ENCODE results near the gene ACSS2.
"Not testable (repeated sequence)": the region's sequence is repeated elsewhere in the genome, so short reads cannot be mapped to it uniquely, and the experiment has no call there.

Gene ACSS2

DNA sequence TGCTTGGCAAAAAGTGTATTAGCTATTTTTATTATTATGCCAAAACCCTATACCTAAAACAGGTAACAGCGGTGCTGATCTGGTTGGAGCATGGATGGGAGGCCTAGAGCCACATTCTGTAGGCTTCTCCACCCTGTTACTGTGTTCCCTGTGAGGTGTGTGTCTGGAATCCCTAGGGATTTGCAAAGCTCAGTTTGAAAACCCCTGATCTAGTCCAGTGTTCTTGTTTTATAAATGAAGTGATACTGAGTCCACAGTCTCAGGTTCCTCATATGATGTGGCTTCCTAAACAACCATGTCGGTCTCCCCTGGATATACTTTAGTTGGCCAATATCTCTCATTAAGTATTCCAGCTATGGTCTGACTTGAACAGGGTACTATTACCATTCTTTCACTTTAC is 16.3 kb downstream of the ACSS2 start:
- Histone ChIP-seq H3K4me3 (ENCODE audit: low read depth in 1 of 2, low read length in 2 of 2) (no peak overlapping the region), H3K27me3 (ENCODE audit: low read depth, low read length) (no peaks in the 10 kb centered on the region), H3K9me3 (ENCODE audit: control insufficient read depth in 1 of 2, low read length in 2 of 2) (no peaks in the 10 kb centered on the region), H3K4me1 (ENCODE audit: control insufficient read depth in 1 of 2, insufficient read depth in 2 of 2, low read length in 2 of 2) (peaks cover 0 to 13% of the 10 kb centered on the region in 2 donors), H3K27ac (ENCODE audit: low read length) (no peak overlapping the region), H3K36me3 (ENCODE audit: control insufficient read depth in 1 of 2, insufficient read depth in 2 of 2, low read length in 2 of 2) (peaks cover 0 to 5% of the 10 kb centered on the region in 2 donors)

GRCh38 chr20:34894723-34895122 is 18.3 kb downstream of the ACSS2 start:
- Histone ChIP-seq H3K4me1 (ENCODE audit: control insufficient read depth in 1 of 2, insufficient read depth in 2 of 2, low read length in 2 of 2) (peaks cover 0 to 13% of the 10 kb centered on the region in 2 donors), H3K9me3 (ENCODE audit: control insufficient read depth in 1 of 2, low read length in 2 of 2) (no peaks in the 10 kb centered on the region), H3K36me3 (ENCODE audit: control insufficient read depth in 1 of 2, insufficient read depth in 2 of 2, low read length in 2 of 2) (no peaks in the 10 kb centered on the region), H3K4me3 (ENCODE audit: low read depth in 1 of 2, low read length in 2 of 2) (no peak overlapping the region), H3K27ac (ENCODE audit: low read length) (no peak overlapping the region), H3K27me3 (ENCODE audit: low read depth, low read length) (no peaks in the 10 kb centered on the region)

- Histone ChIP-seq H3K4me3 (ENCODE audit: low read depth in 1 of 2, low read length in 2 of 2) (no peak overlapping the region), H3K4me1 (ENCODE audit: control insufficient read depth in 1 of 2, insufficient read depth in 2 of 2, low read length in 2 of 2) (peaks cover 0 to 13% of the 10 kb centered on the region in 2 donors), H3K36me3 (ENCODE audit: control insufficient read depth in 1 of 2, insufficient read depth in 2 of 2, low read length in 2 of 2) (no peaks in the 10 kb centered on the region), H3K27ac (ENCODE audit: low read length) (no peak overlapping the region), H3K9me3 (ENCODE audit: control insufficient read depth in 1 of 2, low read length in 2 of 2) (no peaks in the 10 kb centered on the region), H3K27me3 (ENCODE audit: low read depth, low read length) (no peaks in the 10 kb centered on the region)
Measured at GRCh38 chr20:34895465-34895864, 19.1 kb downstream of the ACSS2 start.

DNA sequence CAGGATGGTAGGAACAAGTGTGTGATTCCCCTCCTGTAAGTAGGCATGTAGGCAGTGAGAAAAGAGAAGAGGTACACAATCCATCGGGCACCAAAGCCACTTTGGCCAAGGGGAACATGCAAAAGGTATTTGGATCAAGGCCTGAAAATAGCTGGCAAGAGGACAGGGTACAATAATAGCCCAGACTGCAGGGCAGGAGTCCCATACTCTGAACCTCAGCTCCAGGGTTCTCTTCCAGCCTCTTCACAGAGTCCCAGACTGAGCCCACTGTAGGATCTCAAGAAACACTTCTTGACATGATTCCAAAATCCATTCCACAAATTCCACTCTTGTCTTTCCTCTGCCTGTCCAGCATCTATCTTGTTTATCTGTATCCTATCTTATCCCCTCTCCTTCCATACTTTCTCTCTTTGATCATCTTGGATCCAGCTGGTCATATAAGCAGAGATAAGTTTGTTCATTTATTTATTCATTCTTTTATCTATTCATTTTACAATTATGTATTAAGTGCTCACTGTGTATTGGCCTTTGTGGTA is 19.7 kb downstream of the ACSS2 start:
- no peak overlapping the region for H3K27ac ChIP-seq (ENCODE audit: low read length)
- H3K4me3 ChIP-seq (ENCODE audit: low read depth in 1 of 2, low read length in 2 of 2): no peak overlapping the region
- H3K36me3 ChIP-seq (ENCODE audit: control insufficient read depth in 1 of 2, insufficient read depth in 2 of 2, low read length in 2 of 2): peaks cover 0 to under 1% of the 10 kb centered on the region in 2 donors
- H3K4me1 ChIP-seq (ENCODE audit: control insufficient read depth in 1 of 2, insufficient read depth in 2 of 2, low read length in 2 of 2): peaks cover 0 to 13% of the 10 kb centered on the region in 2 donors
- H3K9me3 ChIP-seq (ENCODE audit: control insufficient read depth in 1 of 2, low read length in 2 of 2): no peaks in the 10 kb centered on the region
- no peaks in the 10 kb centered on the region for H3K27me3 ChIP-seq (ENCODE audit: low read depth, low read length)

- H3K27ac ChIP-seq (ENCODE audit: low read length); H3K9me3 ChIP-seq (ENCODE audit: control insufficient read depth in 1 of 2, low read length in 2 of 2); H3K4me3 ChIP-seq (ENCODE audit: low read depth in 1 of 2, low read length in 2 of 2); H3K36me3 ChIP-seq (ENCODE audit: control insufficient read depth in 1 of 2, insufficient read depth in 2 of 2, low read length in 2 of 2); H3K27me3 ChIP-seq (ENCODE audit: low read depth, low read length): not testable (repeated sequence)
- peaks cover 0 to 13% of the 10 kb centered on the region in 2 donors for H3K4me1 ChIP-seq (ENCODE audit: control insufficient read depth in 1 of 2, insufficient read depth in 2 of 2, low read length in 2 of 2)
Measured at GRCh38 chr20:34898129-34898528, 21.7 kb downstream of the ACSS2 start.

GRCh38 chr20:34898731-34899130 is 22.3 kb downstream of the ACSS2 start:
- not testable (repeated sequence) for H3K27me3 ChIP-seq (ENCODE audit: low read depth, low read length); H3K27ac ChIP-seq (ENCODE audit: low read length); H3K36me3 ChIP-seq (ENCODE audit: control insufficient read depth in 1 of 2, insufficient read depth in 2 of 2, low read length in 2 of 2); H3K9me3 ChIP-seq (ENCODE audit: control insufficient read depth in 1 of 2, low read length in 2 of 2); H3K4me3 ChIP-seq (ENCODE audit: low read depth in 1 of 2, low read length in 2 of 2)
- H3K4me1 ChIP-seq (ENCODE audit: control insufficient read depth in 1 of 2, insufficient read depth in 2 of 2, low read length in 2 of 2): peaks cover 4 to 13% of the 10 kb centered on the region in 2 donors

DNA sequence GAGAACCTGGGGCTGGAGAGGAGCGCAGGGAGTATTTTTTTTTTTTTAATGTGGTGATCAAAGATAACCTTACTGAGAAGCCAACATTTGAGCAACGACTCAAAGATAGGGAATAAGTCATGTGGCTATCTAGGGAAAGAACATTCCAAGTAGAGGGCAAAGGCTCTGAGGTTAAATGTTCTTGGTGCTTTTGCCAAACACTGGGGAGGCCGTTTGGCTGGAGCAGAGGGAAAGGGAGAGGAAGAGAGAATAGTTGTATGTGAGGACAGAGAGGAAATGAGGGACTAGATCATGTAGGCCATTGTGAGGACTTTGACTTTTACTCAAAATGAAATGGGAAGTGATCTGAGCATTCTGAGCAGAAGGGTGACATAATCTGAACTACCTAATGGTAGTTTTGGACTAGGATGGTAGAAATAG is 27.8 kb downstream of the ACSS2 start:
- no peak overlapping the region for H3K27ac ChIP-seq (ENCODE audit: low read length)

DNA sequence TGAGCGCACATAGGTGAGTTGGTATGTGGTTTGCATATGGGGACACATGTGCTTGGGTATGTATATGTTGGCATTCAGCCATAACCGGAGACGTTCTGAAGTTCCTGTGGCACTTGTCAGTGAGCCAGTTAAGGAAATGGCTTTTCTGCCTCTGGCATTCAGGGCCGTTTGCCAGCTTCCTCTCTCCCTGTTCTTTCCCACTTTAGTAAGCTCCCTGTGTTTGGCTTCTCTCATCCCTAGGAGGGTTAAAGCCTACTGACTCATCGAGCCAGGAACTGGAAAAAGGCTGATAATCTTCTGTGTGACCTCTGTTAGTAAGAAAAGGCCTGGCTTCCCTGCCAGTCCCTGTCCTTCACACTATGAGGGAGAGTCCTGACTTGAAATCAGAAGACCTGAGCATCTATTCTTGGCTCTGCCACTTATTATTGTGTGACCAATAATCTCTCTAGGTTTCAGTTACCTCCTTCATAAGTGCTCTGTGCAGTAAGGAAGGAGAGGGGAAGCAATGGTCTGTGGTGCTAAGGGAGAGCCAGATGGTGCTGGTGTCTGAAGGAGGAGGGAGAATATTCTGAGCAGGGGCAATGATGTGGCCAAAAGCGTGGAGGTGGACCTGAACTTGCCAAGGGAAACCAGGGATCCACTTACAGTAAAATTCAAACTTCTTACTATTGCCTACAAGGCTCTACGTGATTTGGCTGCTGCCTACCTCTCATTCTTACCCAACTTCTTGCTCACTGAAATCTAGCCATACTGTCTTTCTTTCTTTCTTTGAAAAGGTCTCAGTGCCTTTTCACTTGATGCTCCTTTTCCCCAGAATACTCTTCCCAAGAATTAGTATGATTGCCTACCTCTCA is 31.4 kb downstream of the ACSS2 start:
- Histone ChIP-seq H3K36me3 (ENCODE audit: control insufficient read depth in 1 of 2, insufficient read depth in 2 of 2, low read length in 2 of 2) (no peaks in the 10 kb centered on the region), H3K4me1 (ENCODE audit: control insufficient read depth in 1 of 2, insufficient read depth in 2 of 2, low read length in 2 of 2) (peaks cover 13 to 15% of the 10 kb centered on the region in 2 donors), H3K27me3 (ENCODE audit: low read depth, low read length) (no peaks in the 10 kb centered on the region), H3K4me3 (ENCODE audit: low read depth in 1 of 2, low read length in 2 of 2) (no peak overlapping the region), H3K27ac (ENCODE audit: low read length) (peak overlapping the region; percentile 89), H3K9me3 (ENCODE audit: control insufficient read depth in 1 of 2, low read length in 2 of 2) (no peaks in the 10 kb centered on the region)

More for the DNA sequence above, 27.8 kb downstream of the ACSS2 start:
- H3K36me3 ChIP-seq (ENCODE audit: control insufficient read depth in 1 of 2, insufficient read depth in 2 of 2, low read length in 2 of 2): peaks cover 0 to 5% of the 10 kb centered on the region in 2 donors
- peaks cover 13 to 15% of the 10 kb centered on the region in 2 donors for H3K4me1 ChIP-seq (ENCODE audit: control insufficient read depth in 1 of 2, insufficient read depth in 2 of 2, low read length in 2 of 2)
- no peak overlapping the region for H3K4me3 ChIP-seq (ENCODE audit: low read depth in 1 of 2, low read length in 2 of 2)
- no peaks in the 10 kb centered on the region for H3K27me3 ChIP-seq (ENCODE audit: low read depth, low read length)
- no peaks in the 10 kb centered on the region for H3K9me3 ChIP-seq (ENCODE audit: control insufficient read depth in 1 of 2, low read length in 2 of 2)

GRCh38 chr20:34915131-34915530 is 38.7 kb downstream of the ACSS2 start:
- H3K4me1 ChIP-seq (ENCODE audit: control insufficient read depth in 1 of 2, insufficient read depth in 2 of 2, low read length in 2 of 2): no peaks in the 10 kb centered on the region
- H3K4me3 ChIP-seq (ENCODE audit: low read depth in 1 of 2, low read length in 2 of 2): no peak overlapping the region
- no peaks in the 10 kb centered on the region for H3K27me3 ChIP-seq (ENCODE audit: low read depth, low read length)
- H3K27ac ChIP-seq (ENCODE audit: low read length): peak overlapping the region; percentile 12
- no peaks in the 10 kb centered on the region for H3K9me3 ChIP-seq (ENCODE audit: control insufficient read depth in 1 of 2, low read length in 2 of 2)
- peaks cover 11 to 16% of the 10 kb centered on the region in 2 donors for H3K36me3 ChIP-seq (ENCODE audit: control insufficient read depth in 1 of 2, insufficient read depth in 2 of 2, low read length in 2 of 2)

DNA sequence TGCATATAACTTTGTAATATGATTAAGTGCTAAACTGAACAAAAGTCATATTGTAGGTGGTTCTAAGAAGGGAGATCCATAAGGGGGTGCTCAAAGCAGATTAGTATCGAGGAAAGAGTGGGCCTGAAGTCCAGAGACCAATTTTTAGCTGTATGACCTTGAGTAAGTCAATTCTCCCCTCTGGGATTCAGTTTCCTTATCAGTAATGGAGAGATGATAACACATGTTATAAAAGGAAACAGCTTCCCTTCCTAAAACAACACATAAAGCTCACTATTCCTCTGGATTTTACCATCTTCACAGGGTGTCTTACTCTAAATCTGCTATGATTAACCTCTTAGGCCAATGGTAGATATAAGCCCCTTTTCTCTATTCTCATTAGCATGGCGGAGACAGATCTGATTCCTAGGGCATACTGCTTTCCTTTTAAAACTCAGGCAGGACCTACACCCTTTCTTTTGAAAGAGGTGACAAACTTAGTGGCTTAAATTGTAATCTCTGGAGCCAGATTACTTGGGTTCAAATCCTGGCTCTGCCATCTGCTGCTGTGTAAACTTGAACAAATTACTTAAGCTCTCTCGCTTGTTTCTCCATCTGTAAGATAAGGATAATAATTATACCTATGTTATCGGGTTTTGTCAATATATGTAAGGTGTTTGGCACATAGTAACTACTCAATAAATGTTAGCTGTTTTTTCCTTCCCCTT is 39.5 kb downstream of the ACSS2 start:
- H3K4me1 ChIP-seq (ENCODE audit: control insufficient read depth in 1 of 2, insufficient read depth in 2 of 2, low read length in 2 of 2): no peaks in the 10 kb centered on the region
- H3K4me3 ChIP-seq (ENCODE audit: low read depth in 1 of 2, low read length in 2 of 2): no peak overlapping the region
- H3K36me3 ChIP-seq (ENCODE audit: control insufficient read depth in 1 of 2, insufficient read depth in 2 of 2, low read length in 2 of 2): peaks cover 18 to 19% of the 10 kb centered on the region in 2 donors
- no peaks in the 10 kb centered on the region for H3K9me3 ChIP-seq (ENCODE audit: control insufficient read depth in 1 of 2, low read length in 2 of 2)
- H3K27ac ChIP-seq (ENCODE audit: low read length): peak overlapping the region; percentile 5
- no peaks in the 10 kb centered on the region for H3K27me3 ChIP-seq (ENCODE audit: low read depth, low read length)

DNA sequence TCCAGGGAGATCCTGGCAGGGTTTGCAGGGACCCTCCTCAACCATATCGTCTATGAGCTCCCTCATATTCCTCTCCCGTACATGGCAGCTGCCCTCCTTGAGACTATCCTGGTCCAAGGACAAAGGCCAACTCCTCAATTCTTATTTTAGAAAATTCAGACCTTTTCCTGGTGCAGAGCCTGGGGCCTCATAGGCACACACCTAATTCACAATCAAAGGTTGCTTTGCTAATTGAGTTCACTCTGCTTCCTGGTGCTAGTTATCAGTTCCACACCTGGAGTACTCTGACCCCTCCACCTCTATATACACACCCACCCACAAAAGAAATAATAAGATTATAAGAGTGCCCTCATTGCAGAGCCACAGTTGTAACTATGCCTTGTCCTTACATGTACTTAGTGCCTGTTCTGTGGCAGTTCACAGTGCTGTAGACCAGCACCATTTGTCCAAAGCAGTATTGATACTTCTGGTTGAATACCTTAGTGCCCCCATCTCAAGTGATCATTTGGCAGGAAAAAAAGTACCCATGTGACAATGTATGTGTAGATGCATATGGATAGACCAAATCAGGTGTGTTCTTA is 40.5 kb downstream of the ACSS2 start:
- Histone ChIP-seq H3K4me3 (ENCODE audit: low read depth in 1 of 2, low read length in 2 of 2) (no peak overlapping the region), H3K36me3 (ENCODE audit: control insufficient read depth in 1 of 2, insufficient read depth in 2 of 2, low read length in 2 of 2) (peaks cover 24 to 27% of the 10 kb centered on the region in 2 donors), H3K9me3 (ENCODE audit: control insufficient read depth in 1 of 2, low read length in 2 of 2) (no peaks in the 10 kb centered on the region), H3K4me1 (ENCODE audit: control insufficient read depth in 1 of 2, insufficient read depth in 2 of 2, low read length in 2 of 2) (no peaks in the 10 kb centered on the region), H3K27ac (ENCODE audit: low read length) (peak overlapping the region; percentile 63), H3K27me3 (ENCODE audit: low read depth, low read length) (no peaks in the 10 kb centered on the region)
